ENCODE results near the gene TTLL3. TPM values are rescaled to one million over a fixed set of nuclear protein-coding genes. Genes with fewer than 3 reads are reported as not detected.

The TTLL3 gene
- total and polyA plus RNA-seq, 7 donors, result 2.9 to 19.0 (median 6.4) TPM

GRCh38 chr3:9810433-9810770 is 340 bp downstream of the TTLL3 start:
- no peak for TF ChIP-seq CTCF (IDR thresholded peaks at IDR 0.05)
- peak overlapping the region; percentile 92 for H3K27ac ChIP-seq
- H3K4me3 ChIP-seq, result peak overlapping the region; percentile 87
- intact Hi-C loops (cut with DNase I), result no loop called here
- H3K4me1 ChIP-seq, result peaks cover 19% of the 10 kb centered on the region
- WGBS, 3 donors, result 3 to 11% (median 5%) methylated on average over 18 of the region's 18 CpGs
- H3K9me3 ChIP-seq, result no peaks in the 10 kb centered on the region
- H3K36me3 ChIP-seq (ENCODE audit: insufficient read depth in 1 of 2, low read depth in 1 of 2), result peaks cover 0 to 25% of the 10 kb centered on the region in 2 donors
- H3K27me3 ChIP-seq (ENCODE audit: insufficient read depth in 3 of 3, low read length in 2 of 3), result no peaks in the 10 kb centered on the region
- ATAC-seq, result no peak
- DNase-seq, result no peak

- H3K4me1 ChIP-seq, result peaks cover 19% of the 10 kb centered on the region
- H3K27ac ChIP-seq, result peak overlapping the region; percentile 92
- no peaks in the 10 kb centered on the region for H3K27me3 ChIP-seq (ENCODE audit: insufficient read depth in 3 of 3, low read length in 2 of 3)
- TF ChIP-seq CTCF (IDR thresholded peaks at IDR 0.05), result no peak
- H3K4me3 ChIP-seq, result peak overlapping the region; percentile 87
- DNase-seq, result no peak
- 43 to 62% (median 52%) methylated on average over 10 of the region's 10 CpGs for WGBS, 3 donors
- intact Hi-C loops (cut with DNase I), result no loop called here
- H3K36me3 ChIP-seq (ENCODE audit: insufficient read depth in 1 of 2, low read depth in 1 of 2), result peaks cover 0 to 20% of the 10 kb centered on the region in 2 donors
- H3K9me3 ChIP-seq, result no peaks in the 10 kb centered on the region
- no peak for ATAC-seq
Observed at GRCh38 chr3:9810846-9811245, 784 bp downstream of the TTLL3 start.

GRCh38 chr3:9812870-9813483 is 2.9 kb downstream of the TTLL3 start:
- ATAC-seq (no peak), DNase-seq (no peak)
- H3K36me3 ChIP-seq (ENCODE audit: insufficient read depth in 1 of 2, low read depth in 1 of 2), result no peaks in the 10 kb centered on the region
- H3K4me1 ChIP-seq, result peaks cover 23% of the 10 kb centered on the region
- H3K27ac ChIP-seq, result no peak overlapping the region
- H3K27me3 ChIP-seq (ENCODE audit: insufficient read depth in 3 of 3, low read length in 2 of 3), result no peaks in the 10 kb centered on the region
- no peak overlapping the region for H3K4me3 ChIP-seq
- H3K9me3 ChIP-seq, result no peaks in the 10 kb centered on the region
- WGBS, 3 donors, result 76 to 90% (median 80%) methylated on average over 9 of the region's 9 CpGs
- intact Hi-C loops (cut with DNase I), result no loop called here
- no peak for TF ChIP-seq CTCF (IDR thresholded peaks at IDR 0.05)

GRCh38 chr3:9815986-9816385 is 5.9 kb downstream of the TTLL3 start:
- DNase-seq (no peak), ATAC-seq (no peak)
- H3K36me3 ChIP-seq (ENCODE audit: insufficient read depth in 1 of 2, low read depth in 1 of 2), result peaks cover 0 to 11% of the 10 kb centered on the region in 2 donors
- H3K4me3 ChIP-seq, result no peak overlapping the region
- H3K9me3 ChIP-seq, result no peaks in the 10 kb centered on the region
- intact Hi-C loops (cut with DNase I), result no loop called here
- TF ChIP-seq CTCF (IDR thresholded peaks at IDR 0.05), result no peak
- WGBS, 3 donors, result 87 to 93% (median 89%) methylated on average over 9 of the region's 9 CpGs
- H3K4me1 ChIP-seq, result peaks cover 7% of the 10 kb centered on the region
- H3K27me3 ChIP-seq (ENCODE audit: insufficient read depth in 3 of 3, low read length in 2 of 3), result no peaks in the 10 kb centered on the region
- no peak overlapping the region for H3K27ac ChIP-seq

GRCh38 chr3:9817436-9817835 is 7.4 kb downstream of the TTLL3 start:
- no peak for TF ChIP-seq CTCF (IDR thresholded peaks at IDR 0.05)
- H3K4me1 ChIP-seq, result peaks cover 6% of the 10 kb centered on the region
- WGBS, 3 donors, result 86 to 90% (median 88%) methylated on average over 6 of the region's 6 CpGs
- H3K27me3 ChIP-seq (ENCODE audit: insufficient read depth in 3 of 3, low read length in 2 of 3), result no peaks in the 10 kb centered on the region
- H3K4me3 ChIP-seq, result no peak overlapping the region
- intact Hi-C loops (cut with DNase I), result no loop called here
- no peaks in the 10 kb centered on the region for H3K9me3 ChIP-seq
- DNase-seq (no peak), ATAC-seq (peak in 1 of 4 donors; percentile 14)
- H3K36me3 ChIP-seq (ENCODE audit: insufficient read depth in 1 of 2, low read depth in 1 of 2), result peaks cover 0 to 11% of the 10 kb centered on the region in 2 donors
- no peak overlapping the region for H3K27ac ChIP-seq
